ENCODE measurements around the gene CLASRP.
"Not testable (repeated sequence)": the region's sequence is repeated elsewhere in the genome, so short reads cannot be mapped to it uniquely, and the experiment has no call there.

The CLASRP gene

GRCh38 chr19:45038931-45039893, at the start of gene CLASRP:
CLASRP (plus strand) TSS chr19:45039045; CDS start chr19:45040213, 1,168 bp downstream.
- in situ Hi-C loops (cut with HindIII; ENCODE audit: low sequenced_read_pairs), result no loop called here

GRCh38 chr19:44990459-44990858, 48.4 kb upstream of the CLASRP start:
- in situ Hi-C loops (cut with HindIII; ENCODE audit: low sequenced_read_pairs), result no loop called here

GRCh38 chr19:44990966-44991365, 47.9 kb upstream of the CLASRP start:
- in situ Hi-C loops (cut with HindIII; ENCODE audit: low sequenced_read_pairs), result no loop called here

GRCh38 chr19:44992336-44993163, 46.3 kb upstream of the CLASRP start:
- in situ Hi-C loops (cut with HindIII; ENCODE audit: low sequenced_read_pairs), result no loop called here

- in situ Hi-C loops (cut with HindIII; ENCODE audit: low sequenced_read_pairs), result no loop called here
Measured at GRCh38 chr19:44993526-44993925, 45.3 kb upstream of the CLASRP start.

GRCh38 chr19:44993926-44994537, 44.8 kb upstream of the CLASRP start:
- in situ Hi-C loops (cut with HindIII; ENCODE audit: low sequenced_read_pairs), result no loop called here

GRCh38 chr19:44998025-44998424, 40.8 kb upstream of the CLASRP start:
- in situ Hi-C loops (cut with HindIII; ENCODE audit: low sequenced_read_pairs), result no loop called here

- in situ Hi-C loops (cut with HindIII; ENCODE audit: low sequenced_read_pairs), result not testable (repeated sequence)
Measured at GRCh38 chr19:44999131-44999925, 39.5 kb upstream of the CLASRP start.

- in situ Hi-C loops (cut with HindIII; ENCODE audit: low sequenced_read_pairs), result not testable (repeated sequence)
Measured at GRCh38 chr19:45000665-45001064, 38.2 kb upstream of the CLASRP start.

GRCh38 chr19:45001087-45001739, 37.6 kb upstream of the CLASRP start, which contains the start of gene RELB:
RELB (plus strand) TSS chr19:45001464; CDS start chr19:45001580, 116 bp downstream.
- in situ Hi-C loops (cut with HindIII; ENCODE audit: low sequenced_read_pairs), result no loop called here

- in situ Hi-C loops (cut with HindIII; ENCODE audit: low sequenced_read_pairs), result no loop called here
Measured at GRCh38 chr19:45003485-45003884, 35.4 kb upstream of the CLASRP start.

- in situ Hi-C loops (cut with HindIII; ENCODE audit: low sequenced_read_pairs), result no loop called here
Measured at GRCh38 chr19:45005787-45006186, 33.1 kb upstream of the CLASRP start.

- in situ Hi-C loops (cut with HindIII; ENCODE audit: low sequenced_read_pairs), result no loop called here
Measured at GRCh38 chr19:45008552-45008951, 30.3 kb upstream of the CLASRP start.

- in situ Hi-C loops (cut with HindIII; ENCODE audit: low sequenced_read_pairs), result no loop called here
Measured at GRCh38 chr19:45009625-45010255, 29.1 kb upstream of the CLASRP start.

GRCh38 chr19:45010306-45010705, 28.5 kb upstream of the CLASRP start:
- in situ Hi-C loops (cut with HindIII; ENCODE audit: low sequenced_read_pairs), result no loop called here

GRCh38 chr19:45011959-45012358, 26.9 kb upstream of the CLASRP start:
- in situ Hi-C loops (cut with HindIII; ENCODE audit: low sequenced_read_pairs), result no loop called here

GRCh38 chr19:45016388-45017314, 22.2 kb upstream of the CLASRP start:
- in situ Hi-C loops (cut with HindIII; ENCODE audit: low sequenced_read_pairs), result no loop called here

- in situ Hi-C loops (cut with HindIII; ENCODE audit: low sequenced_read_pairs), result no loop called here
Measured at GRCh38 chr19:45019187-45019586, 19.7 kb upstream of the CLASRP start.
